Middle frontal gyrus (tissue), 1 donor: Measurements from ENCODE around the gene CREBL2.
"Not testable (repeated sequence)": the region's sequence is repeated elsewhere in the genome, so short reads cannot be mapped to it uniquely, and the experiment has no call there.

Experiments
- DNase-seq: peaks from one replicate; pipeline ENCODE4 v3.0.0-alpha.2; 2015; ENCODE audit warnings: low spot score; ENCODE audit errors: extremely low spot score

The CREBL2 gene

GRCh38 chr12:12596598-12596997 lies 15.1 kb upstream of the CREBL2 start:
- not testable (repeated sequence) for DNase-seq

GRCh38 chr12:12598864-12599263 lies 12.8 kb upstream of the CREBL2 start:
- DNase-seq = no peak

- DNase-seq = no peak
These were observed 11.7 kb upstream of the CREBL2 start for GRCh38 chr12:12599750-12600643.

- DNase-seq = no peak
These were observed 11.0 kb upstream of the CREBL2 start for GRCh38 chr12:12600659-12601058.

- DNase-seq = no peak
These were observed 6.9 kb upstream of the CREBL2 start for GRCh38 chr12:12604740-12605139.

- DNase-seq = no peak
These were observed 4.7 kb upstream of the CREBL2 start for GRCh38 chr12:12606781-12607589.

- no peak for DNase-seq
These were observed 3.1 kb upstream of the CREBL2 start for GRCh38 chr12:12608557-12608957.

- no peak for DNase-seq
These were observed 2.0 kb upstream of the CREBL2 start for GRCh38 chr12:12609692-12610091.

GRCh38 chr12:12610711-12611110 lies 965 bp upstream of the CREBL2 start:
- no peak for DNase-seq

GRCh38 chr12:12612358-12612757 lies 682 bp downstream of the CREBL2 start:
- DNase-seq = no peak

GRCh38 chr12:12613344-12613743 lies 1.7 kb downstream of the CREBL2 start:
- no peak for DNase-seq

- DNase-seq = no peak
These were observed 2.7 kb downstream of the CREBL2 start for GRCh38 chr12:12614342-12614741.

- no peak for DNase-seq
These were observed 5.0 kb downstream of the CREBL2 start for GRCh38 chr12:12616512-12617310.

GRCh38 chr12:12618064-12618463 lies 6.4 kb downstream of the CREBL2 start:
- not testable (repeated sequence) for DNase-seq

GRCh38 chr12:12620730-12621315 lies 9.1 kb downstream of the CREBL2 start:
- DNase-seq = no peak

- DNase-seq = no peak
These were observed 10.7 kb downstream of the CREBL2 start for GRCh38 chr12:12622418-12622817.

GRCh38 chr12:12624498-12624992 lies 12.9 kb downstream of the CREBL2 start:
- no peak for DNase-seq

GRCh38 chr12:12626471-12626870 lies 14.8 kb downstream of the CREBL2 start:
- DNase-seq = no peak

- DNase-seq = no peak
These were observed 15.7 kb downstream of the CREBL2 start for GRCh38 chr12:12627308-12627827.

- no peak for DNase-seq
These were observed 16.3 kb downstream of the CREBL2 start for GRCh38 chr12:12628013-12628412.

GRCh38 chr12:12630850-12631249 lies 19.2 kb downstream of the CREBL2 start:
- DNase-seq = no peak
